GM12874 (cell line): ENCODE data around the gene EXOSC7.

Experiments
- CTCF ChIP-seq: IDR thresholded peaks from 2 replicates; pipeline ENCODE4 v1.5.1; 2011; ENCODE audit warnings: low read depth, mild to moderate bottlenecking, control low read depth, low read length, moderate library complexity; ENCODE audit not compliant: insufficient read depth

Gene EXOSC7

GRCh38 chr3:44954962-44955361 lies 21.1 kb upstream of the EXOSC7 start:
- no peak for TF ChIP-seq CTCF

DNA sequence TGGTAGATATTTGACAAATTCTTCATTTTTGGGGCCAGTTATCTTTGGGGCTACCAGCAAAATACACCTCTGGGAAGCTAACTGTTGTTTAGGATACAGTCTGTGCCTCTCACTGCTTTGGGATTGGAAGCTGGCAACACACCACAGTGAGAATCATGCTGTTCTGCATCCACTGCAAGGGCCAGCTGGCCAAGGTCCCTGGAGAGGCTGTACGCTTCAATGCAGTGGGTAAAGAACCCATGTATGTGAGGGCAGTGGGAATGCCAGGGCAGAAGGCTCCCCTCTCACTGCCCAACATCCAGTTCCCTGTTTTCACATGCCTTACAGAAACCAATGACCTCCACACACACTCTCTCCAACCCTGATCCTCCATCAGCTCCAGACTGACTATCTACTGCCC lies 20.1 kb upstream of the EXOSC7 start:
- no peak for TF ChIP-seq CTCF

DNA sequence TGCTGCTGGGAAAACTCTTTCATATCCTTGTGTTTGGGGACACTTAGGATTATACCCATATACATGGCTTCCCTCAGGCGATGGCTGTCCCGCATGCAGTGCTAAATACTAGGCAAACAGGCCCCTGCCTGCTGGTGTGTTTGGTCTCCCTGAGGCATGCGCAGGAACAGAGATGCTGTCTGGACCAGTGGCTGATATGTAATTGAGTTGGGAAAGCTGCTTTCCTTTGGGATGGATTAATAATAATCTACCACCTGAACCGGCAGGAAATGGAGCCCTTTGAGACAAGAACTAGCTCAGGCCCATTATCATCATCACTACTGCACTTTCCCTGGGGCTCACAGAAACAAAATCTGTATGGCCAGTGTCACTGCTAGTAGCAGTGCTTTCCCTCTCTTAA lies 18.1 kb upstream of the EXOSC7 start:
- no peak for TF ChIP-seq CTCF

DNA sequence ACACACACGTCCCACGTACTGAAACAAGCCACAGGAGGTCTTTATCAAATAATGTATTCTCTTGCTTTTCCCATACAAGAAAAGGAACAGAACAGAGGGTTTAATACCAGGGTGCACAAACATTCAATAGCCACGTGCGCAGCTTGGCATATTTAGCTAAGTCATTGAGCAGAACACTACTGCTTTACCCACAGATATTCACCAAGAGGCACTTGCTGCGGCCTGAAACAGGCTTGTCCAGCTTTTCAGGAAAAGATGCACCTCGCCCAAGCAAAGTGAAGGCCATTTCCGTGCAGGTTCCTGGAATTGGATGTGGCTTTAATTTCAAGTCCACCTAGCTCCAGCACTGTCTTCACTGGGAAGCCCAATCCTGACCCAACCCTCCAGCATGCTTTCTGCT lies 17.7 kb upstream of the EXOSC7 start:
- no peak for TF ChIP-seq CTCF

DNA sequence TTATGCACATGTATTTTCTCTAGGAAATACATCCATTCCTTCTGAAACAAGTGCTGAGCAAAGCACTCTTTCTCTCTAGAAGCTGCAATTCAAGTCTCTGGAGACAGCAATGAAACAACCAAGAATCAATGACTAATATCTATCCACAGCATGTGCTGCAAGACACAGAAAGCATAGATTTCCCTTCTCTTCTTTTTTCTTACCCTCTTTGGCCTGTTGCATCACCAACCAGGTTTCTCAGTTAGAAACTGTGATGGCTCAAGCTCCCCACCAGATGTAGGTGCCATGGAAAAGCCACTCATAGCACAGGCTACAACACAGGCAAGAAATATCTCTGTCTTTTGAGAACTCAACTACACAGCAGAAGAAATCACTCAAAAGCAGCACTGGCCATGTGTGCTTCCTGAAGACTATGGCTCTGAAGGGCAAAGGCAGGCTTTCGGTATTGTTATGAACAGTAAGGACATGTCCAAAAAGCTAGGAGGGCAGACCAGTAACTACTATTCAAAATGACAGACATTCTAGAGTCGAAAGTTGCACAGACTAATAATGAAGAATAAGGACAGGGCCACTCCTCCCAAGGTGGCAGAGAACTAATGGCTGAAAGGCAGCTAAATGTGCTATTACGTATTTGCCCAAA lies 15.5 kb upstream of the EXOSC7 start:
- no peak for TF ChIP-seq CTCF

- no peak for TF ChIP-seq CTCF
Observed at GRCh38 chr3:44961888-44962287, 14.2 kb upstream of the EXOSC7 start.

DNA sequence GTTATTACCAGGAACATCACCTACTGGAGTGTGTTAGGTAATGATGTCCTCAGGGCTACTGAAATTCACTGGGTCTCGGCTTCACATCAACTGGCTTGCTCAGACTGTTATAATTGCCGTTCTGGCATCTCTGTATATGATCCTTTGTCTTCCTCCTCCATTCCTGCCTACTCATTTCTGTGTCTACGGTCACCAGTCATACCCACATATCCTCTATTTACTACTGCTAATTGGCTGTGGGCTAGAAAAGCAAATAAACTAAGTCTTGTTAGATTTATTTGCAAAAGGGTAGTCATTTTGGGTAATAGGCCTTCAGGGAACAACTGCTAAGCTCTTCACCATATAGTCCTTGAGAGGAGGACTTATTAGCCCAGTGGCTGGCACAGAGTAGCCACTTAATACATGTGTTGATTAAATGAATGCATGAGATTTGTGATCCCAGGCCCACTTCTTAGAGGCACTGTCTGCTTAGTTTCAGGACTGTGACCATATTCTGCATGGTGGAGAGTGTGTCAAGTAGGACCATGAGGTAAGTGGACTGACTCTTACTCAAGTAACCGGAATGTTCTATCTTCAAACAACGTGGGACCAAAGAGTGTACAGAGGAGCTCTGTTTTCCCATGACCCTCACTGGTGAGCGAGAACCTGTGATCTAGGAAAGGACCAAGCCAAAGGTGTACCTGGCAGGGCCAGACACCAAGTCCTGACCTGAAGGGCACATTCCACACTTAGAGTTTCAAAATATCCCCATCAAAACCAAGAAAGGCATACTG lies 13.2 kb upstream of the EXOSC7 start:
- TF ChIP-seq CTCF = no peak
